ENCODE data around the gene PLCH1. TPM values are rescaled to one million over a fixed set of nuclear protein-coding genes. Genes with fewer than 3 reads are reported as not detected.

The PLCH1 gene
- total and polyA plus RNA-seq, 9 of the 15 experiments (the other 6 are each of a cell fraction or from before 2014, with no cell fraction given) = 0.17 to 0.62 (median 0.40) TPM

GRCh38 chr3:155404486-155404885 lies 340.4 kb downstream of the PLCH1 start:
- 0% methylated on average over 1 of the region's 1 CpG for WGBS (ENCODE audit: insufficient coverage, low coverage, missing lambda C conversion rate)
- intact Hi-C loops (cut with micrococcal nuclease) (no loop called here), in situ Hi-C loops (cut with MboI) (no loop called here)
- ChIA-PET CTCF (ENCODE audit: low intra/inter-chr PET ratio) (no interaction called here), POLR2A (no interaction called here)
- Histone ChIP-seq H3K79me2 (ENCODE audit: control insufficient read depth, insufficient read depth, low read length) (no peaks in the 10 kb centered on the region), H3K4me2 (ENCODE audit: insufficient read depth, low read length) (no peak overlapping the region), H3K4me3 (no peak overlapping the region), H3K27ac (ENCODE audit: extremely low read depth, low read depth, low read length) (no peak overlapping the region), H3K36me3 (ENCODE audit: control insufficient read depth, insufficient read depth, low read length) (no peaks in the 10 kb centered on the region), H3K9me3 (replicated peaks; ENCODE audit: control insufficient read depth, insufficient read depth, low read depth, low read length) (no peaks in the 10 kb centered on the region), H2AFZ (ENCODE audit: low read depth, low read length) (no peak overlapping the region), H3K9ac (ENCODE audit: insufficient read depth in 1 of 2, low read depth in 2 of 2, low read length in 2 of 2) (no peak overlapping the region), H3K9me1 (ENCODE audit: control insufficient read depth, insufficient read depth, low read length) (no peaks in the 10 kb centered on the region), H3K4me1 (replicated peaks in 1 of 2; ENCODE audit: control insufficient read depth in 2 of 2, insufficient read depth in 2 of 2, low read length in 2 of 2) (no peaks in the 10 kb centered on the region), H4K20me1 (replicated peaks; ENCODE audit: control insufficient read depth, insufficient read depth, low read length) (no peaks in the 10 kb centered on the region), H3K27me3 (ENCODE audit: control insufficient read depth in 2 of 2, insufficient read depth in 2 of 2, low read length in 2 of 2) (no peaks in the 10 kb centered on the region)
- FAIRE-seq (no peak), ATAC-seq (no peak), DNase-seq (ENCODE audit: extremely low read depth in 1 of 4, low spot score in 3 of 4) (no peak)
- BruUV-seq (replicated peaks) = no TSS peak
- no peak for TF ChIP-seq NR2C1 (IDR thresholded peaks at IDR 0.05)
- no peak for TF ChIP-seq NR2C1 (tag; IDR thresholded peaks at IDR 0.05)
- TF ChIP-seq ZNF3 (CRISPR knock-in tag; IDR thresholded peaks at IDR 0.05) = no peak
- no peak for TF ChIP-seq ZC3H8 (IDR thresholded peaks at IDR 0.05)
- TF ChIP-seq PHB2 (IDR thresholded peaks at IDR 0.05; ENCODE audit: low read depth) = no peak
- no peak for TF ChIP-seq FUS (optimal IDR thresholded peaks at IDR 0.05; ENCODE audit: low read depth, low read length)
- TF ChIP-seq HNRNPLL (IDR thresholded peaks at IDR 0.05; ENCODE audit: low read depth, low read length, poor library complexity, severe bottlenecking) = no peak
- TF ChIP-seq EWSR1 (IDR thresholded peaks at IDR 0.05; ENCODE audit: borderline replicate concordance, low read depth, partially characterized antibody) = no peak
- TF ChIP-seq HBP1 (CRISPR knock-in tag; IDR thresholded peaks at IDR 0.05) = no peak
- TF ChIP-seq RUNX1 (IDR thresholded peaks at IDR 0.05; ENCODE audit: low read depth) = no peak

All from K562 (cell line).